H1 (cell line): ENCODE measurements around the gene ZNF469. TPM values are rescaled to one million over a fixed set of nuclear protein-coding genes. Genes with fewer than 3 reads are reported as not detected.

ENCODE experiments used
- CTCF ChIA-PET: fragments of 300-600 bp; sonication (Branson Sonifier 250); formaldehyde crosslinking; loops from one replicate; lab custom pipeline; 2021; ENCODE audit not compliant: partially characterized antibody; lab: Charles Lee
- POLR2A ChIA-PET: fragments of 300-600 bp; sonication (Branson Sonifier 250); formaldehyde crosslinking; loops from one replicate; lab custom pipeline; 2021; ENCODE audit warnings: inconsistent platforms; ENCODE audit not compliant: partially characterized antibody; lab: Charles Lee
- DNase-seq, 2 experiments: peaks; one replicate each; pipeline versions ENCODE4 v3.0.0 to v3.0.0-alpha.2; 2010 to 2022; ENCODE audit warnings: low spot score in 2 of 2, low read depth in 1 of 2, mixed read lengths in 1 of 2
- FAIRE-seq: peaks from 2 replicates; lab custom pipeline; 2011; peaks lifted over from hg19 to GRCh38; lab: Jason Lieb, UNC
- H2AFZ ChIP-seq: 2 replicates; pipeline ENCODE4 v1.8.1; 2012; ENCODE audit warnings: low read length, inconsistent platforms
- H2AK5ac ChIP-seq: 2 replicates; pipeline ENCODE4 v1.6.1; 2013; ENCODE audit warnings: low read depth, low read length
- H2BK120ac ChIP-seq: replicated peaks from 2 replicates; pipeline ENCODE3; 2013; ENCODE audit warnings: low read depth, low read length, inconsistent platforms
- H2BK12ac ChIP-seq: 2 replicates; pipeline ENCODE4 v1.6.1; 2013; ENCODE audit warnings: low read depth, low read length
- H2BK15ac ChIP-seq: 2 replicates; pipeline ENCODE4 v1.6.1; 2013; ENCODE audit warnings: low read length
- H2BK20ac ChIP-seq: 2 replicates; pipeline ENCODE4 v1.6.1; 2013; ENCODE audit warnings: low read length
- H2BK5ac ChIP-seq: 2 replicates; pipeline ENCODE4 v1.6.1; 2013; ENCODE audit warnings: low read depth, low read length
- H3K14ac ChIP-seq: 2 replicates; pipeline ENCODE4 v1.6.1; 2013; ENCODE audit warnings: inconsistent platforms; ENCODE audit not compliant: insufficient read length
- H3K18ac ChIP-seq: 2 replicates; pipeline ENCODE4 v1.6.1; 2013; ENCODE audit warnings: low read length; ENCODE audit errors: extremely low read depth
- H3K23ac ChIP-seq: 2 replicates; pipeline ENCODE4 v1.6.1; 2013; ENCODE audit warnings: inconsistent platforms; ENCODE audit not compliant: insufficient read length
- H3K23me2 ChIP-seq: 2 replicates; pipeline ENCODE4 v1.6.1; 2013; ENCODE audit warnings: low read depth, low read length
- H3K27ac ChIP-seq: 2 replicates; pipeline ENCODE4 v1.6.1; 2011; ENCODE audit warnings: low read depth, low read length, inconsistent platforms
- H3K27me3 ChIP-seq, 4 experiments: replicated peaks in 1 of 4; 1 replicate in 1 of 4; 2 replicates in 3 of 4; pipeline versions ENCODE4 v1.6.1 to v1.8.1; 2011 to 2013; ENCODE audit warnings: low read length in 3 of 4, mild to moderate bottlenecking in 3 of 4, inconsistent platforms in 2 of 4, mixed read lengths in 2 of 4, moderate library complexity in 1 of 4; ENCODE audit not compliant: control insufficient read depth in 3 of 4, insufficient read depth in 3 of 4; ENCODE audit errors: extremely low read depth in 1 of 4
- H3K36me3 ChIP-seq, 4 experiments: 2 replicates each; pipeline versions ENCODE4 v1.6.1 to v1.8.1; 2011 to 2013; ENCODE audit warnings: mild to moderate bottlenecking in 4 of 4, low read length in 3 of 4, moderate library complexity in 2 of 4, control low read depth in 1 of 4, inconsistent platforms in 1 of 4; ENCODE audit not compliant: insufficient read depth in 4 of 4, control insufficient read depth in 2 of 4
- H3K4ac ChIP-seq: replicated peaks from 2 replicates; pipeline ENCODE3; 2013; ENCODE audit warnings: low read length, low read depth, mixed read lengths, inconsistent platforms; ENCODE audit not compliant: insufficient read length
- H3K4me1 ChIP-seq, 4 experiments: replicated peaks in 1 of 4; 1 replicate in 1 of 4; 2 replicates in 3 of 4; pipeline versions ENCODE4 v1.6.1 to v1.8.1; 2011 to 2013; ENCODE audit warnings: low read length in 3 of 4, inconsistent platforms in 2 of 4, mixed read lengths in 1 of 4; ENCODE audit not compliant: insufficient read depth in 4 of 4, control insufficient read depth in 3 of 4
- H3K4me2 ChIP-seq, 2 experiments: 2 replicates each; pipeline versions ENCODE4 v1.6.1 to v1.8.1; 2011 to 2013; ENCODE audit warnings: low read depth in 2 of 2, low read length in 2 of 2, control low read depth in 1 of 2, inconsistent platforms in 1 of 2, mild to moderate bottlenecking in 1 of 2; ENCODE audit not compliant: insufficient read depth in 1 of 2
- H3K4me3 ChIP-seq, 4 experiments: fragments of 200-600, 300-600 bp in 1 of 4; sonication (generic), shearing (Covaris generic), sonication (Bioruptor Twin) in 1 of 4; 2 replicates each; pipeline versions ENCODE4 v1.5.1 to v1.8.1; 2011 to 2016; ENCODE audit warnings: low read length in 4 of 4, low read depth in 3 of 4, control low read depth in 2 of 4, inconsistent platforms in 2 of 4, mild to moderate bottlenecking in 2 of 4, mixed read lengths in 1 of 4, moderate library complexity in 1 of 4; ENCODE audit not compliant: insufficient read depth in 2 of 4; ENCODE audit errors: extremely low read depth in 1 of 4
- H3K56ac ChIP-seq: replicated peaks from 2 replicates; pipeline ENCODE3; 2013; ENCODE audit warnings: low read depth, mild to moderate bottlenecking, mixed read lengths, low read length, inconsistent platforms; ENCODE audit not compliant: insufficient read length
- H3K79me1 ChIP-seq: 2 replicates; pipeline ENCODE4 v1.6.1; 2013; ENCODE audit warnings: low read depth, low read length, control low read depth
- H3K79me2 ChIP-seq, 2 experiments: 2 replicates each; pipeline versions ENCODE4 v1.6.1 to v1.8.1; 2012 to 2013; ENCODE audit warnings: low read length in 2 of 2, mild to moderate bottlenecking in 2 of 2, inconsistent platforms in 1 of 2; ENCODE audit not compliant: insufficient read depth in 2 of 2, control insufficient read depth in 1 of 2
- H3K9ac ChIP-seq, 4 experiments: replicated peaks in 1 of 4; 1 replicate in 1 of 4; 2 replicates in 3 of 4; pipeline versions ENCODE4 v1.6.1 to v1.8.1; 2011 to 2013; ENCODE audit warnings: low read depth in 3 of 4, low read length in 3 of 4, control low read depth in 2 of 4, mild to moderate bottlenecking in 2 of 4, moderate library complexity in 2 of 4, inconsistent platforms in 1 of 4; ENCODE audit errors: extremely low read depth in 1 of 4
- H3K9me3 ChIP-seq, 2 experiments: 2 replicates each; pipeline versions ENCODE4 v1.6.1 to v1.8.1; 2012 to 2013; ENCODE audit warnings: mild to moderate bottlenecking in 2 of 2, moderate library complexity in 2 of 2, control low read depth in 1 of 2, inconsistent platforms in 1 of 2, low read depth in 1 of 2, low read length in 1 of 2, mixed read lengths in 1 of 2; ENCODE audit not compliant: insufficient read depth in 2 of 2
- H4K20me1 ChIP-seq, 2 experiments: replicated peaks in 1 of 2; 2 replicates each; pipeline versions ENCODE3 to v1.8.1; 2011 to 2013; ENCODE audit warnings: inconsistent platforms in 2 of 2, low read length in 2 of 2, mild to moderate bottlenecking in 1 of 2; ENCODE audit not compliant: insufficient read depth in 2 of 2, control insufficient read depth in 1 of 2
- H4K5ac ChIP-seq: 2 replicates; pipeline ENCODE4 v1.6.1; 2013; ENCODE audit warnings: low read length, low read depth, mixed read lengths, inconsistent platforms; ENCODE audit not compliant: insufficient read length
- H4K8ac ChIP-seq: 2 replicates; pipeline ENCODE4 v1.8.0; 2013; ENCODE audit warnings: mild to moderate bottlenecking, moderate library complexity, low read length, inconsistent platforms; ENCODE audit not compliant: insufficient read depth; ENCODE audit errors: extremely low read depth
- H4K91ac ChIP-seq: replicated peaks from 2 replicates; pipeline ENCODE3; 2013; ENCODE audit warnings: low read length, mixed read lengths, inconsistent platforms; ENCODE audit not compliant: insufficient read length
- ATF2 ChIP-seq: IDR thresholded peaks from 2 replicates; pipeline ENCODE4 v1.6.1; 2012; ENCODE audit warnings: low read length, inconsistent platforms
- BCL11A ChIP-seq, 2 experiments: IDR thresholded peaks; one replicate each; pipeline ENCODE4 v1.6.1; 2011; ENCODE audit warnings: low read depth in 2 of 2, low read length in 2 of 2, mild to moderate bottlenecking in 2 of 2
- GABPA ChIP-seq: IDR thresholded peaks from 2 replicates; pipeline ENCODE4 v1.6.1; 2011; ENCODE audit warnings: mild to moderate bottlenecking, low read length, moderate library complexity, borderline replicate concordance; ENCODE audit not compliant: insufficient read depth
- HDAC2 ChIP-seq, 2 experiments: fragments of 300-600 bp in 1 of 2; sonication (generic) in 1 of 2; IDR thresholded peaks; 2 replicates each; pipeline ENCODE4 v1.6.1; 2011 to 2012; ENCODE audit warnings: low read depth in 2 of 2, low read length in 2 of 2, mild to moderate bottlenecking in 2 of 2, moderate library complexity in 2 of 2, borderline replicate concordance in 1 of 2, inconsistent platforms in 1 of 2
- POLR2AphosphoS5 ChIP-seq: IDR thresholded peaks from 2 replicates; pipeline ENCODE4 v1.6.1; 2011; ENCODE audit warnings: low read depth, low read length
- RFX5 ChIP-seq: IDR thresholded peaks from 2 replicates; pipeline ENCODE4 v1.6.1; 2011; ENCODE audit warnings: low read depth, low read length, improper control_type of control experiment, borderline replicate concordance
- SP1 ChIP-seq: IDR thresholded peaks from 2 replicates; pipeline ENCODE4 v1.6.1; 2011; ENCODE audit warnings: low read depth, low read length
- ZNF274 ChIP-seq: IDR thresholded peaks from 2 replicates; pipeline ENCODE4 v1.7.0; 2012; ENCODE audit warnings: low read length, borderline replicate concordance; ENCODE audit errors: extremely low read depth
- WGBS, 2 experiments: shearing (Covaris generic) in 1 of 2; methylation state at CpG; one replicate each; pipeline versions ENCODE4 v1.1.6 to v1.1.7; 2013 to 2015; ENCODE audit warnings: low lambda C conversion rate in 2 of 2, mixed read lengths in 2 of 2, inconsistent platforms in 1 of 2, low coverage in 1 of 2, missing lambda C conversion rate in 1 of 2; ENCODE audit not compliant: insufficient replicate concordance in 2 of 2, insufficient coverage in 1 of 2, insufficient read length in 1 of 2; ENCODE audit errors: extremely low coverage in 1 of 2, missing lambda C conversion rate in 1 of 2; 5-methylcytosine and 5-hydroxymethylcytosine counted together
- polyA plus RNA-seq, 7 experiments: library from polyadenylated mRNA; depleted of rRNA in 3 of 7; stranded (reverse) in 5 of 7; unstranded in 2 of 7; fragments of >200 nt in 5 of 7; fragments of 200-250 nt in 2 of 7; gene quantifications; 1 replicate in 5 of 7; 2 replicates in 1 of 7; 4 replicates in 1 of 7; pipeline versions ENCODE4 v1.2.1 to v1.2.3, GENCODE V29; 2011 to 2013; ENCODE audit warnings: missing spikeins in 2 of 7, mixed read lengths in 2 of 7
- total RNA-seq: library from RNA; stranded (reverse); fragmentation: NEBNext Ultra II Directional; extraction: Animal tissue kit (Norgen Biotek cat#: 25700); gene quantifications from 2 replicates; pipeline ENCODE4 v1.2.1, GENCODE V29; 2021
- TF ChIP-seq, protein P1 (sequence below), 3 experiments: IDR thresholded peaks; 1 replicate in 2 of 3; 2 replicates in 1 of 3; pipeline versions ENCODE4 v1.5.1 to v1.6.1; 2011; ENCODE audit warnings: low read length in 3 of 3, mild to moderate bottlenecking in 3 of 3, inconsistent platforms in 2 of 3, low read depth in 1 of 3, moderate library complexity in 1 of 3; ENCODE audit not compliant: insufficient read depth in 1 of 3; ENCODE audit errors: control extremely low read depth in 1 of 3

The ZNF469 gene
- total and polyA plus RNA-seq, 2 of the 8 experiments (the other 6 are each of a cell fraction or from before 2014, with no cell fraction given) = 0.30 to 1.8 TPM

DNA sequence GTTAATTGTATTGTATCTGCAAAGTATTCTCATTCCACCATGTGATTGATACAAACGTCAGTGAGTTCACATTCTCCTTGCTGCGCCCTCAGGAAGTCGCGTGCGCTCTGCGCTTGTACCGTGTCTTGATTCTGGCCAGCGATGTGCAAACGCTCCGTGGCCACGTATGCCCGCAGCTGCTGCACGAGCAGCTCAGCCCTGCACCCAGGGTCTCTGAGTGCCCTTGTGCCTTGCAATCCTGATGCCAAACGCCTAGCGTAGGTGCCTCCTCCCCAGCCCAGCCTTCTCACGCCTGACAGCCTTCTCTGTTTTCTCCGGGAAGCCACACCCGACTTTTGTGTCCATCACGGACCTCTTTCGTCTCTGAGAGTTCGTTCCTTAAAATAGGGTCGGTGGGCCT, 9.4 kb downstream of the ZNF469 start:
- H3K9me3 ChIP-seq = peaks cover 0 to 5% of the 10 kb centered on the region in 2 experiments; a peak in 1 of 4 replicates
- no peak overlapping the region for H3K4ac ChIP-seq
- DNase-seq = no peak
- TF ChIP-seq SP1 (no peak), ZNF274 (no peak), GABPA (no peak), POLR2AphosphoS5 (no peak), BCL11A (IDR thresholded peaks at IDR 0.05; ENCODE audit: low read depth in 2 of 2, low read length in 2 of 2) (no peak), HDAC2 (IDR thresholded peaks at IDR 0.05; ENCODE audit: borderline replicate concordance in 1 of 2, low read depth in 2 of 2, low read length in 2 of 2) (no peak), ATF2 (no peak), RFX5 (no peak)
- TF ChIP-seq, protein P1, sequence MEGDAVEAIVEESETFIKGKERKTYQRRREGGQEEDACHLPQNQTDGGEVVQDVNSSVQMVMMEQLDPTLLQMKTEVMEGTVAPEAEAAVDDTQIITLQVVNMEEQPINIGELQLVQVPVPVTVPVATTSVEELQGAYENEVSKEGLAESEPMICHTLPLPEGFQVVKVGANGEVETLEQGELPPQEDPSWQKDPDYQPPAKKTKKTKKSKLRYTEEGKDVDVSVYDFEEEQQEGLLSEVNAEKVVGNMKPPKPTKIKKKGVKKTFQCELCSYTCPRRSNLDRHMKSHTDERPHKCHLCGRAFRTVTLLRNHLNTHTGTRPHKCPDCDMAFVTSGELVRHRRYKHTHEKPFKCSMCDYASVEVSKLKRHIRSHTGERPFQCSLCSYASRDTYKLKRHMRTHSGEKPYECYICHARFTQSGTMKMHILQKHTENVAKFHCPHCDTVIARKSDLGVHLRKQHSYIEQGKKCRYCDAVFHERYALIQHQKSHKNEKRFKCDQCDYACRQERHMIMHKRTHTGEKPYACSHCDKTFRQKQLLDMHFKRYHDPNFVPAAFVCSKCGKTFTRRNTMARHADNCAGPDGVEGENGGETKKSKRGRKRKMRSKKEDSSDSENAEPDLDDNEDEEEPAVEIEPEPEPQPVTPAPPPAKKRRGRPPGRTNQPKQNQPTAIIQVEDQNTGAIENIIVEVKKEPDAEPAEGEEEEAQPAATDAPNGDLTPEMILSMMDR (IDR thresholded peaks at IDR 0.05; ENCODE audit: control extremely low read depth in 1 of 3, insufficient read depth in 1 of 3, low read depth in 1 of 3, low read length in 3 of 3) = no peak

More for the DNA sequence above, 9.4 kb downstream of the ZNF469 start:
- no peak overlapping the region for H2BK20ac ChIP-seq
- FAIRE-seq = no peak
- peaks cover 0 to 4% of the 10 kb centered on the region in 2 experiments for H4K20me1 ChIP-seq
- no peak overlapping the region for H2AK5ac ChIP-seq
- POLR2A ChIA-PET = no interaction called here
- H3K4me1 ChIP-seq = no peaks in the 10 kb centered on the region
- no peak overlapping the region for H3K56ac ChIP-seq
- H3K18ac ChIP-seq = no peak overlapping the region
- H3K14ac ChIP-seq = no peak overlapping the region
- WGBS, 2 experiments = 88% methylated on average over 22 of the region's 22 CpGs; no CpG with 5 or more reads in 1 of the 2 experiments
- H2AFZ ChIP-seq = no peak overlapping the region
- no peak overlapping the region for H3K27ac ChIP-seq
- no peak overlapping the region for H4K91ac ChIP-seq
- H2BK15ac ChIP-seq = no peak overlapping the region
- CTCF ChIA-PET = interaction anchor here (1.1 to 1.9 kb wide), 2 partner anchors 8 to 44 kb away, joined by 4 to 5 read pairs; no protein-coding TSS in a partner anchor
- no peak overlapping the region for H3K23ac ChIP-seq
- H4K5ac ChIP-seq = no peak overlapping the region
- no peak overlapping the region for H2BK120ac ChIP-seq
- H3K23me2 ChIP-seq = peaks cover 2% of the 10 kb centered on the region; the same call in 1 of the 2 replicates
- no peak overlapping the region for H2BK12ac ChIP-seq
- no peak overlapping the region for H4K8ac ChIP-seq
- H3K9ac ChIP-seq = no peak overlapping the region
- no peak overlapping the region for H2BK5ac ChIP-seq
- H3K27me3 ChIP-seq = 0 out of 7 replicates have a peak, but pooled peaks cover 0 to 2% (median 0%) of the 10 kb centered on the region in 4 experiments
- no peaks in the 10 kb centered on the region for H3K79me2 ChIP-seq
- no peaks in the 10 kb centered on the region for H3K36me3 ChIP-seq
- no peaks in the 10 kb centered on the region for H3K79me1 ChIP-seq
- H3K4me2 ChIP-seq = no peak overlapping the region
- no peak overlapping the region for H3K4me3 ChIP-seq
